GM12878 (cell line): ENCODE measurements around the gene SCRN3. TPM values are rescaled to one million over a fixed set of nuclear protein-coding genes. Genes with fewer than 3 reads are reported as not detected.

Experiments used
- ATAC-seq: fragments of 200-7000 bp; cut with Tn5 transposase; 3 replicates; pipeline ENCODE4 v1.9.1; 2020; ENCODE audit warnings: mild to moderate bottlenecking, moderate library complexity
- BruUV-seq: library from RNA; stranded (reverse); fragments of 400-500 nt; replicated peaks from 2 replicates; lab custom pipeline; 2021; lab: Mats Ljungman, UMichigan
- CTCF ChIA-PET: fragments of 300-600 bp; sonication (Branson Sonifier 250); formaldehyde crosslinking; extraction: SDS; loops from one replicate; lab custom pipeline; 2021; ENCODE audit warnings: inconsistent platforms; lab: Yijun Ruan, JAX
- POLR2A ChIA-PET: fragments of 350-600 bp; formaldehyde crosslinking; extraction: SDS; loops from one replicate; lab custom pipeline; 2021; ENCODE audit warnings: inconsistent platforms; lab: Charles Lee
- RAD21 ChIA-PET: fragments of 300-600 bp; sonication (Branson Sonifier 250); formaldehyde crosslinking; loops from one replicate; lab custom pipeline; 2023; ENCODE audit warnings: antibody characterized with exemption; ENCODE audit not compliant: unreplicated experiment; lab: Charles Lee
- SMC1A ChIA-PET: fragments of 300-600 bp; sonication (Branson Sonifier 250); formaldehyde crosslinking; loops from one replicate; lab custom pipeline; 2023; ENCODE audit not compliant: unreplicated experiment, uncharacterized antibody; lab: Charles Lee
- DNase-seq: peaks from one replicate; pipeline ENCODE4 v3.0.0-alpha.2; 2011; ENCODE audit warnings: low read depth, low spot score
- FAIRE-seq: peaks from 3 replicates; lab custom pipeline; 2011; peaks lifted over from hg19 to GRCh38; lab: Jason Lieb, UNC
- H2AFZ ChIP-seq: 2 replicates; pipeline ENCODE4 v1.6.0; 2011; ENCODE audit warnings: low read depth, low read length, control low read depth; ENCODE audit not compliant: control insufficient read depth
- H3K27ac ChIP-seq: 2 replicates; pipeline ENCODE4 v1.5.1; 2011; ENCODE audit warnings: control low read depth; ENCODE audit not compliant: control insufficient read depth, insufficient read depth
- H3K27me3 ChIP-seq, 2 experiments: replicated peaks in 1 of 2; 2 replicates each; pipeline versions ENCODE4 v1.6.0 to v1.6.1; 2011; ENCODE audit warnings: low read length in 1 of 2; ENCODE audit not compliant: control insufficient read depth in 2 of 2, insufficient read depth in 2 of 2
- H3K36me3 ChIP-seq, 2 experiments: 2 replicates each; pipeline ENCODE4 v1.5.1; 2011; ENCODE audit warnings: low read length in 1 of 2; ENCODE audit not compliant: control insufficient read depth in 2 of 2, insufficient read depth in 2 of 2
- H3K4me1 ChIP-seq: 2 replicates; pipeline ENCODE4 v1.6.1; 2011; ENCODE audit warnings: mild to moderate bottlenecking, low read length, moderate library complexity, mixed read lengths; ENCODE audit not compliant: control insufficient read depth, insufficient read depth
- H3K4me2 ChIP-seq: 2 replicates; pipeline ENCODE4 v1.6.0; 2011; ENCODE audit warnings: control low read depth; ENCODE audit not compliant: control insufficient read depth, insufficient read depth
- H3K4me3 ChIP-seq: fragments of 200-600 bp; sonication (generic); 2 replicates; pipeline ENCODE4 v1.5.1; 2016
- H3K79me2 ChIP-seq: 2 replicates; pipeline ENCODE4 v1.6.0; 2011; ENCODE audit warnings: low read length; ENCODE audit not compliant: control insufficient read depth, insufficient read depth
- H3K9ac ChIP-seq: 2 replicates; pipeline ENCODE4 v1.8.0; 2011; ENCODE audit warnings: low read length, control low read depth, mixed read lengths; ENCODE audit not compliant: control insufficient read depth, insufficient read depth
- H3K9me3 ChIP-seq: replicated peaks from 3 replicates; pipeline ENCODE4 v1.5.1; 2011; ENCODE audit warnings: mild to moderate bottlenecking, low read length; ENCODE audit not compliant: control insufficient read depth, insufficient read depth
- H4K20me1 ChIP-seq: 2 replicates; pipeline ENCODE4 v1.6.0; 2011; ENCODE audit not compliant: control insufficient read depth, insufficient read depth
- CEBPZ ChIP-seq: fragments of 150-350 bp; IDR thresholded peaks from 2 replicates; pipeline ENCODE4 v1.6.1; 2016; ENCODE audit warnings: low read depth, low read length
- CHD2 ChIP-seq: IDR thresholded peaks from 2 replicates; pipeline ENCODE4 v1.6.1; 2011; ENCODE audit warnings: low read depth, low read length, improper control_type of control experiment, borderline replicate concordance
- DPF2 ChIP-seq: fragments of 450-650 bp; IDR thresholded peaks from 2 replicates; pipeline ENCODE4 v1.6.1; 2017; ENCODE audit warnings: mild to moderate bottlenecking
- ESRRA ChIP-seq: IDR thresholded peaks from 2 replicates; pipeline ENCODE4 v1.6.1; 2012; ENCODE audit warnings: mild to moderate bottlenecking, low read length, improper control_type of control experiment
- KAT2A ChIP-seq: conservative IDR thresholded peaks from 2 replicates; pipeline ENCODE4 v1.6.1; 2011; ENCODE audit warnings: low read depth, low read length; ENCODE audit not compliant: control insufficient read depth
- NFXL1 ChIP-seq: fragments of 450-650 bp; IDR thresholded peaks from 2 replicates; pipeline ENCODE4 v1.6.1; 2017; ENCODE audit warnings: antibody characterized with exemption, mild to moderate bottlenecking, borderline replicate concordance
- NR2C2 ChIP-seq: IDR thresholded peaks from 2 replicates; pipeline ENCODE4 v1.6.1; 2011; ENCODE audit warnings: borderline replicate concordance, low read depth; ENCODE audit not compliant: control insufficient read depth, insufficient read length
- RUNX3 ChIP-seq: IDR thresholded peaks from 2 replicates; pipeline ENCODE4 v1.6.1; 2012; ENCODE audit warnings: low read length, inconsistent platforms
- STAT3 ChIP-seq: IDR thresholded peaks from 2 replicates; pipeline ENCODE4 v1.6.1; 2011; ENCODE audit warnings: low read depth, low read length, improper control_type of control experiment
- YY1 ChIP-seq: IDR thresholded peaks from 2 replicates; pipeline ENCODE4 v1.6.1; 2011; ENCODE audit warnings: low read depth, mild to moderate bottlenecking, low read length
- ZBED1 ChIP-seq: IDR thresholded peaks from 2 replicates; pipeline ENCODE4 v1.6.1; 2016; ENCODE audit warnings: borderline replicate concordance
- WGBS: methylation state at CpG from one replicate; pipeline ENCODE4 v1.1.6; 2016; ENCODE audit warnings: low lambda C conversion rate; ENCODE audit not compliant: insufficient replicate concordance, insufficient coverage; ENCODE audit errors: missing lambda C conversion rate; 5-methylcytosine and 5-hydroxymethylcytosine counted together
- in situ Hi-C: fragments of 300-500 bp; cut with MboI; formaldehyde crosslinking; loops from 9 replicates; pipeline ENCODE4 v1.14.3; 2018; ENCODE audit warnings: mixed read lengths
- intact Hi-C: fragments of 100-400 bp; cut with micrococcal nuclease; formaldehyde crosslinking; loops from one replicate; pipeline ENCODE4 v1.14.2; 2022; ENCODE audit not compliant: unreplicated experiment
- polyA plus RNA-seq, 11 experiments: library from polyadenylated mRNA; depleted of rRNA in 4 of 11; unstranded in 6 of 11; stranded (reverse) in 5 of 11; fragments of >200 nt; fragmentation: Nextera tagmentation in 4 of 11; fragmentation: Illumina TruSeq in 1 of 11; extraction: Ambion mirVana in 4 of 11; extraction: Trizol in 1 of 11; gene quantifications; 1 replicate in 1 of 11; 2 replicates in 10 of 11; pipeline versions ENCODE4 v1.2.1 to v1.2.3, GENCODE V29; 2011 to 2016; ENCODE audit warnings: inconsistent platforms in 2 of 11, missing spikeins in 2 of 11, low read depth in 1 of 11
- total RNA-seq, 4 experiments: library from RNA; depleted of rRNA in 3 of 4; stranded (reverse); fragments of >200 nt in 3 of 4; fragmentation: Illumina TruSeq in 1 of 4; extraction: Trizol in 1 of 4; gene quantifications; 2 replicates each; pipeline versions ENCODE4 v1.2.1 to v1.2.3, GENCODE V29; 2013 to 2021
- TF ChIP-seq, protein P1 (sequence below): IDR thresholded peaks from 2 replicates; pipeline ENCODE4 v1.6.1; 2012; ENCODE audit warnings: low read depth, low read length, improper control_type of control experiment

SCRN3 gene
- total and polyA plus RNA-seq, 10 of the 15 experiments (the other 5 are each of a cell fraction or from before 2014, with no cell fraction given), result 5.7 to 16.0 (median 13.0) TPM

DNA sequence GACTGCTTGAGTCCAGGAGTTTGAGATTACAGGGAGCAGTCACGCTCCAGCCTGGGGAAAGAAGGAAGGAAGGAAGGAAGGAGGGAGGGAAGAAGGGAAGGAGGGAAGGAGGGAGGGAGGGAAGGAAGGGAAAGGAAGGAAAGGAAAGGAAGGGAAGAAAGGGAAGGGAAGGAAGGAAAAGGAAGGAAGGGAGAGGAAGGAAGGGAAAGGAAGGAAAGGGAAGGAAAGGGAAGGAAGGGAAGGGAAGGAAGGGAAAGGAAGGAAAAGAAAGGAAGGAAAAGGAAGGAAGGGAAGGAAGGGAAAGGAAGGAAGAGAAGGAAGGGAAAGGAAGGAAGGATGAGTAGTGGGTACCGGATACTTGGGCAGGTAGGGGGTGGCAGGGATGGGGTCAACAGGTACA lies 59.0 kb downstream of the SCRN3 start:
- no peak overlapping the region for H3K4me3 ChIP-seq
- peaks cover 9% of the 10 kb centered on the region; the same call in 1 of the 2 replicates for H3K4me1 ChIP-seq
- H3K27ac ChIP-seq, result no peak overlapping the region
- no peak overlapping the region for H3K9ac ChIP-seq
- 86% methylated on average over 2 of the region's 2 CpGs for whole genome bisulfite sequencing
- no peak overlapping the region for H3K4me2 ChIP-seq
- H2AFZ ChIP-seq, result no peak overlapping the region
- H3K27me3 ChIP-seq, result no peaks in the 10 kb centered on the region
- in situ Hi-C loops, result no loop called here
- no TSS peak for BruUV-seq
- ChIA-PET POLR2A (no interaction called here), SMC1A (no interaction called here), CTCF (no interaction called here), RAD21 (no interaction called here)
- no peaks in the 10 kb centered on the region for H4K20me1 ChIP-seq
- DNase-seq (no peak), FAIRE-seq (no peak), ATAC-seq (no peak)
- H3K9me3 ChIP-seq, result no peaks in the 10 kb centered on the region; the same call in 2 of the 3 replicates
- intact Hi-C loops, result no loop called here
- no peaks in the 10 kb centered on the region; a peak in 1 of 4 replicates for H3K36me3 ChIP-seq
- no peaks in the 10 kb centered on the region for H3K79me2 ChIP-seq
- TF ChIP-seq KAT2A (no peak), NFXL1 (no peak)

- 29% methylated on average over 1 of the region's 1 CpG for WGBS
- ChIA-PET POLR2A (interaction anchor here (1.0 kb wide), 1 partner anchor 35 kb away, joined by 3 read pairs; no protein-coding TSS in a partner anchor), RAD21 (interaction anchor here (0.7 to 5.5 kb wide), 13 partner anchors 12 to 288 kb away, joined by 3 to 81 read pairs (median 4); no protein-coding TSS in a partner anchor)
- H3K4me2 ChIP-seq, result no peak overlapping the region
- no peak overlapping the region for H3K4me3 ChIP-seq
- no peak overlapping the region for H3K9ac ChIP-seq
- intact Hi-C loops, result no loop called here
- H2AFZ ChIP-seq, result no peak overlapping the region
- FAIRE-seq, result no peak
- no peak overlapping the region for H3K27ac ChIP-seq
- no TSS peak for BruUV-seq
- TF ChIP-seq KAT2A (no peak), NR2C2 (no peak), YY1 (no peak), CHD2 (no peak), CEBPZ (no peak), ESRRA (no peak), NFXL1 (no peak), RUNX3 (no peak), ZBED1 (no peak), DPF2 (no peak), STAT3 (no peak)
- TF ChIP-seq, protein P1, sequence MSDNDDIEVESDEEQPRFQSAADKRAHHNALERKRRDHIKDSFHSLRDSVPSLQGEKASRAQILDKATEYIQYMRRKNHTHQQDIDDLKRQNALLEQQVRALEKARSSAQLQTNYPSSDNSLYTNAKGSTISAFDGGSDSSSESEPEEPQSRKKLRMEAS, result no peak
- TF ChIP-seq, all 136 proteins: peak for 0
- DNase-seq (no peak), ATAC-seq (no peak)
- Histone ChIP-seq H4K20me1 (no peaks in the 10 kb centered on the region), H3K27me3 (no peaks in the 10 kb centered on the region), H3K36me3 (no peaks in the 10 kb centered on the region), H3K79me2 (no peaks in the 10 kb centered on the region), H3K4me1 (no peaks in the 10 kb centered on the region), H3K9me3 (no peaks in the 10 kb centered on the region)
- CTCF ChIA-PET, result interaction anchor here (0.9 to 7.1 kb wide), 22 partner anchors 11 to 288 kb away, joined by 3 to 165 read pairs (median 19); partner anchors contain the start of gene GPR155
- in situ Hi-C loops, result loop anchor here (5.0 kb wide), 2 partner anchors 61 to 231 kb away; no protein-coding TSS in a partner anchor
- SMC1A ChIA-PET, result interaction anchor here (0.7 to 5.8 kb wide), 23 partner anchors 11 to 391 kb away, joined by 3 to 116 read pairs (median 6); no protein-coding TSS in a partner anchor
Measured at GRCh38 chr2:174461221-174461620, 65.7 kb downstream of the SCRN3 start.
